Endothelial cell of umbilical vein (primary cell): ENCODE data around the gene DCC. TPM values are rescaled to one million over a fixed set of nuclear protein-coding genes. Genes with fewer than 3 reads are reported as not detected.

Experiments used
- BruUV-seq: library from RNA; stranded (reverse); fragments of 400-500 nt; replicated peaks from 2 replicates; lab custom pipeline; 2021; lab: Mats Ljungman, UMichigan
- CTCF ChIA-PET: fragments of 300-600, 350-600 bp; sonication (Branson Sonifier 250); formaldehyde crosslinking; loops from one replicate; lab custom pipeline; 2021; ENCODE audit warnings: antibody characterized with exemption, inconsistent platforms; lab: Charles Lee
- POLR2A ChIA-PET: fragments of 300-600, 350-600 bp; sonication (Branson Sonifier 250); formaldehyde crosslinking; loops from one replicate; lab custom pipeline; 2021; ENCODE audit warnings: antibody characterized with exemption, inconsistent platforms; lab: Charles Lee
- DNase-seq: peaks from one replicate; pipeline ENCODE4 v3.0.0-alpha.2; 2011; ENCODE audit warnings: low read depth, low spot score
- FAIRE-seq: peaks from 2 replicates; lab custom pipeline; 2011; peaks lifted over from hg19 to GRCh38; lab: Jason Lieb, UNC
- H2AFZ ChIP-seq: 2 replicates; pipeline ENCODE4 v1.6.0; 2012; ENCODE audit warnings: low read depth, low read length, control low read depth, inconsistent platforms
- H3K27ac ChIP-seq: 2 replicates; pipeline ENCODE4 v1.5.1; 2011; ENCODE audit warnings: low read depth, mild to moderate bottlenecking, control low read depth, low read length, moderate library complexity; ENCODE audit not compliant: insufficient read depth
- H3K27me3 ChIP-seq, 2 experiments: 2 replicates each; pipeline versions ENCODE4 v1.6.0 to v1.6.1; 2011; ENCODE audit warnings: low read length in 2 of 2, mixed read lengths in 1 of 2; ENCODE audit not compliant: control insufficient read depth in 2 of 2, insufficient read depth in 2 of 2
- H3K36me3 ChIP-seq, 2 experiments: 2 replicates in 1 of 2; 3 replicates in 1 of 2; pipeline ENCODE4 v1.5.1; 2011; ENCODE audit warnings: low read length in 2 of 2, mild to moderate bottlenecking in 1 of 2, moderate library complexity in 1 of 2; ENCODE audit not compliant: control insufficient read depth in 2 of 2, insufficient read depth in 2 of 2; ENCODE audit errors: extremely low read depth in 1 of 2
- H3K4me1 ChIP-seq: 3 replicates; pipeline ENCODE4 v1.5.1; 2011; ENCODE audit warnings: mild to moderate bottlenecking, low read length; ENCODE audit not compliant: control insufficient read depth, insufficient read depth; ENCODE audit errors: extremely low read depth
- H3K4me2 ChIP-seq: 2 replicates; pipeline ENCODE4 v1.6.1; 2011; ENCODE audit warnings: low read length, control low read depth, mixed read lengths; ENCODE audit not compliant: insufficient read depth
- H3K4me3 ChIP-seq, 3 experiments: fragments of 200-600 bp in 1 of 3; sonication (generic), shearing (Covaris generic) in 1 of 3; replicated peaks in 1 of 3; 2 replicates each; pipeline ENCODE4 v1.5.1; 2011 to 2016; ENCODE audit warnings: control low read depth in 3 of 3, low read length in 3 of 3, mild to moderate bottlenecking in 2 of 3, inconsistent platforms in 1 of 3, low read depth in 1 of 3, moderate library complexity in 1 of 3; ENCODE audit not compliant: insufficient read depth in 1 of 3
- H3K79me2 ChIP-seq: 2 replicates; pipeline ENCODE4 v1.6.0; 2012; ENCODE audit warnings: low read length, inconsistent platforms; ENCODE audit not compliant: control insufficient read depth, insufficient read depth
- H3K9ac ChIP-seq: replicated peaks from 2 replicates; pipeline ENCODE3; 2011; ENCODE audit warnings: low read length, control low read depth; ENCODE audit not compliant: insufficient read depth; ENCODE audit errors: extremely low read depth
- H3K9me1 ChIP-seq: replicated peaks from 3 replicates; pipeline ENCODE4 v1.6.0; 2011; ENCODE audit warnings: mild to moderate bottlenecking, low read length; ENCODE audit not compliant: control insufficient read depth, insufficient read depth; ENCODE audit errors: extremely low read depth
- H3K9me3 ChIP-seq: replicated peaks from 2 replicates; pipeline ENCODE4 v1.5.1; 2012; ENCODE audit warnings: low read length, inconsistent platforms; ENCODE audit not compliant: control insufficient read depth, insufficient read depth
- H4K20me1 ChIP-seq: replicated peaks from 2 replicates; pipeline ENCODE3; 2011; ENCODE audit warnings: mild to moderate bottlenecking, low read length; ENCODE audit not compliant: control insufficient read depth, insufficient read depth; ENCODE audit errors: extremely low read depth
- EZH2 ChIP-seq: IDR thresholded peaks from 2 replicates; pipeline ENCODE4 v1.6.1; 2012; ENCODE audit warnings: borderline replicate concordance, low read depth, mild to moderate bottlenecking, moderate library complexity, low read length, inconsistent platforms; ENCODE audit not compliant: severe bottlenecking
- FOS ChIP-seq: IDR thresholded peaks from 2 replicates; pipeline ENCODE4 v1.6.1; 2011; ENCODE audit warnings: mild to moderate bottlenecking, low read length, moderate library complexity, borderline replicate concordance; ENCODE audit not compliant: insufficient read depth
- GATA2 ChIP-seq: IDR thresholded peaks from 2 replicates; pipeline ENCODE4 v1.7.0; 2011; ENCODE audit warnings: low read depth, mild to moderate bottlenecking, moderate library complexity, mixed read lengths, low read length; ENCODE audit not compliant: insufficient read length, insufficient read depth
- JUN ChIP-seq: IDR thresholded peaks from 2 replicates; pipeline ENCODE4 v1.6.1; 2011; ENCODE audit warnings: borderline replicate concordance, low read depth; ENCODE audit not compliant: insufficient read length, insufficient read depth
- MYC ChIP-seq: IDR thresholded peaks from one replicate; pipeline ENCODE4 v1.6.1; 2011; ENCODE audit warnings: mild to moderate bottlenecking, low read depth, low read length
- POLR2A ChIP-seq: IDR thresholded peaks from 2 replicates; pipeline ENCODE4 v1.6.1; 2012; ENCODE audit warnings: low read depth, mild to moderate bottlenecking, control low read depth, low read length
- POLR2AphosphoS5 ChIP-seq: IDR thresholded peaks from 2 replicates; pipeline ENCODE4 v1.6.1; 2012; ENCODE audit warnings: low read depth, mild to moderate bottlenecking, control low read depth, low read length, moderate library complexity; ENCODE audit not compliant: insufficient read depth
- dilution Hi-C: fragments of 300-500 bp; cut with MboI; formaldehyde crosslinking; loops from one replicate; pipeline ENCODE4 v1.15.0; 2019; ENCODE audit warnings: low sequenced_read_pairs; ENCODE audit not compliant: extremely low pct_ligation_motif_present
- intact Hi-C: fragments of 100-400 bp; cut with micrococcal nuclease; formaldehyde crosslinking; loops from one replicate; pipeline ENCODE4 v1.10.0; 2022
- polyA plus RNA-seq, 4 experiments: library from polyadenylated mRNA; depleted of rRNA in 3 of 4; stranded (reverse) in 3 of 4; unstranded in 1 of 4; fragments of >200 nt; gene quantifications; 2 replicates each; pipeline versions ENCODE4 v1.2.1 to v1.2.3, GENCODE V29; 2011 to 2012; ENCODE audit warnings: missing spikeins in 1 of 4
- total RNA-seq: library from RNA; stranded (reverse); gene quantifications from 2 replicates; pipeline ENCODE4 v1.2.3, GENCODE V29; 2021
- TF ChIP-seq, protein P1 (sequence below): IDR thresholded peaks from 2 replicates; pipeline ENCODE4 v1.6.1; 2011; ENCODE audit not compliant: insufficient read depth, insufficient read length
- TF ChIP-seq, protein P2 (sequence below), 2 donors: IDR thresholded peaks; 1 replicate in 1 of 2; 2 replicates in 1 of 2; pipeline ENCODE4 v1.5.1; 2011; ENCODE audit warnings: low read length in 2 of 2, mild to moderate bottlenecking in 2 of 2, moderate library complexity in 2 of 2, control low read depth in 1 of 2, inconsistent platforms in 1 of 2, low read depth in 1 of 2; ENCODE audit not compliant: insufficient read depth in 1 of 2; ENCODE audit errors: extremely low read depth in 1 of 2

The DCC gene
- total and polyA plus RNA-seq, 2 donors (not counting 3 experiments of a cell fraction or from before 2014, with no cell fraction given), result not detected

DNA sequence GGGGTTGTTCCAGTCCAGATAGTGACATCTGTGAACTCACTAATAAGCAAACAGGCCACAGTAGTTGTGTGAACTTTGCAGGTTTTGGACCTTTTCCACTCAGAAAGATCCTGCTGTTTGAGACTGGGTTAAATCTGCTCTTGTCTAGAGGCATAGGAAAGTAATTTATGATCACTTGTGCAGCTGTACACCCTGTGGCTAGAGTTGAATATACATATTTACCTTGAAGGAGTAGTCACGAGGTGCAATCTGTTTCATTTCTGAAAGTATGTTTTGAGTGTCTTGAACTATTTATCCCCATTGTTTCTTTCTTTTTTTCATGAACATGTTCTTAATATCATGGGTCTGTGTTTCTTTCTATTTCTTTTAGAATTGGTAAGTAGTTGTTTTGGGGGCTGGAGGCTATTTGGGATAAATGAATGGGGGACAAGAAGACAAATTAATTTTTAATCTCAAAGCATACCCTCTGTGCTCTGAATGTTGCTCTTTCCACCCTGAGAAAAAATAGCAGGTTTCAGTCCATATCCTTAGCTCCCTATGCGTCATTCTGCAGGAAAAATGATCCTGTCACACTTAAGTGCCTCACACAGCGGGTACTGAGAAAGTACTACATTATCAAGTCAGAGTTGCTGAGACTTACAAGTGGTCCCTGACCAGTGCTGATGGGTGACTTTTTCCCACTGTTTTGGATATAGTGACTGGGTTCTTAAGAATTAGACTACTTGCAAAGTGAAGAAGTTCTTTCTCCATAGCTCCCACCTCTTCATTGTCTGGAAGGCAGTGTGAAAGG lies 28.2 kb downstream of the DCC start:
- no peaks in the 10 kb centered on the region for H4K20me1 ChIP-seq
- H3K9me3 ChIP-seq, result peaks cover 5% of the 10 kb centered on the region
- H3K9me1 ChIP-seq, result no peaks in the 10 kb centered on the region
- H3K79me2 ChIP-seq, result no peaks in the 10 kb centered on the region
- H3K27ac ChIP-seq, result no peak overlapping the region
- no peaks in the 10 kb centered on the region for H3K27me3 ChIP-seq
- H3K9ac ChIP-seq, result no peak overlapping the region
- H3K4me3 ChIP-seq, result no peak overlapping the region
- dilution Hi-C loops (no loop called here), intact Hi-C loops (no loop called here)
- FAIRE-seq, result no peak
- no peak overlapping the region for H3K4me2 ChIP-seq
- ChIA-PET CTCF (no interaction called here), POLR2A (no interaction called here)
- BruUV-seq, result no TSS peak
- TF ChIP-seq MYC (no peak), FOS (no peak), POLR2A (no peak), JUN (no peak), GATA2 (no peak), POLR2AphosphoS5 (no peak), EZH2 (no peak)
- TF ChIP-seq, protein P1, sequence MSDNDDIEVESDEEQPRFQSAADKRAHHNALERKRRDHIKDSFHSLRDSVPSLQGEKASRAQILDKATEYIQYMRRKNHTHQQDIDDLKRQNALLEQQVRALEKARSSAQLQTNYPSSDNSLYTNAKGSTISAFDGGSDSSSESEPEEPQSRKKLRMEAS, result no peak
- TF ChIP-seq, protein P2, sequence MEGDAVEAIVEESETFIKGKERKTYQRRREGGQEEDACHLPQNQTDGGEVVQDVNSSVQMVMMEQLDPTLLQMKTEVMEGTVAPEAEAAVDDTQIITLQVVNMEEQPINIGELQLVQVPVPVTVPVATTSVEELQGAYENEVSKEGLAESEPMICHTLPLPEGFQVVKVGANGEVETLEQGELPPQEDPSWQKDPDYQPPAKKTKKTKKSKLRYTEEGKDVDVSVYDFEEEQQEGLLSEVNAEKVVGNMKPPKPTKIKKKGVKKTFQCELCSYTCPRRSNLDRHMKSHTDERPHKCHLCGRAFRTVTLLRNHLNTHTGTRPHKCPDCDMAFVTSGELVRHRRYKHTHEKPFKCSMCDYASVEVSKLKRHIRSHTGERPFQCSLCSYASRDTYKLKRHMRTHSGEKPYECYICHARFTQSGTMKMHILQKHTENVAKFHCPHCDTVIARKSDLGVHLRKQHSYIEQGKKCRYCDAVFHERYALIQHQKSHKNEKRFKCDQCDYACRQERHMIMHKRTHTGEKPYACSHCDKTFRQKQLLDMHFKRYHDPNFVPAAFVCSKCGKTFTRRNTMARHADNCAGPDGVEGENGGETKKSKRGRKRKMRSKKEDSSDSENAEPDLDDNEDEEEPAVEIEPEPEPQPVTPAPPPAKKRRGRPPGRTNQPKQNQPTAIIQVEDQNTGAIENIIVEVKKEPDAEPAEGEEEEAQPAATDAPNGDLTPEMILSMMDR (IDR thresholded peaks at IDR 0.05; ENCODE audit: extremely low read depth in 1 of 2, insufficient read depth in 1 of 2, low read depth in 1 of 2, low read length in 2 of 2), result no peak
- DNase-seq, result no peak
- H3K4me1 ChIP-seq, result no peaks in the 10 kb centered on the region
- H2AFZ ChIP-seq, result no peak overlapping the region
- no peaks in the 10 kb centered on the region for H3K36me3 ChIP-seq
